Epithelial cell of proximal tubule (primary cell): ENCODE measurements around the gene CD38. TPM values are rescaled to one million over a fixed set of nuclear protein-coding genes. Genes with fewer than 3 reads are reported as not detected.

Source experiments
- DNase-seq: peaks from one replicate; pipeline ENCODE4 v3.0.0-alpha.2; 2011; ENCODE audit warnings: low read depth
- H3K4me3 ChIP-seq: 2 replicates; pipeline ENCODE4 v1.5.1; 2011; ENCODE audit warnings: low read depth, mild to moderate bottlenecking, low read length
- CTCF ChIP-seq: conservative IDR thresholded peaks from 2 replicates; pipeline ENCODE4 v1.5.1; 2012; ENCODE audit warnings: low read depth, mild to moderate bottlenecking, low read length
- total RNA-seq: library from RNA; depleted of rRNA; stranded (reverse); fragments of >200 nt; gene quantifications from 2 replicates; pipeline ENCODE4 v1.2.3, GENCODE V29; 2015

CD38 gene
- total RNA-seq, 1 donor from 2014 or later = not detected

GRCh38 chr4:15902746-15903145, 124.6 kb downstream of the CD38 start:
- H3K4me3 ChIP-seq = no peak overlapping the region
- DNase-seq = no peak
- TF ChIP-seq CTCF = no peak

Other genes with a start within 250 kb of the CD38 start
- gene FBXL5, start 123.0 kb upstream of the CD38 start, total RNA-seq = 64.1 and 117 TPM in 2 replicates
- 28.5 and 37.5 TPM in 2 replicates for gene FAM200B, start 96.5 kb upstream of the CD38 start, total RNA-seq
- gene BST1, start 75.3 kb upstream of the CD38 start, total RNA-seq = 13.0 and 21.7 TPM in 2 replicates
- gene FGFBP1, start 160.4 kb downstream of the CD38 start, total RNA-seq = 18.8 and 36.8 TPM in 2 replicates
- gene FGFBP2, start 184.8 kb downstream of the CD38 start, total RNA-seq = 0.22 TPM in 1 of 2 replicates, not detected in the other